Measurements from ENCODE around the gene SCAP. TPM values are rescaled to one million over a fixed set of nuclear protein-coding genes. Genes with fewer than 3 reads are reported as not detected.

The SCAP gene
- total RNA-seq, 1 donor from 2014 or later = 76.4 TPM

- Mint-ChIP-seq H3K27ac (ENCODE audit: unreplicated experiment) (no peak overlapping the region), H3K36me3 (ENCODE audit: unreplicated experiment) (peaks cover 6% of the 10 kb centered on the region)
- no peak for TF ChIP-seq CTCF (IDR thresholded peaks at IDR 0.05)
These were observed 53.0 kb downstream of the SCAP start for GRCh38 chr3:47422743-47423142.

DNA sequence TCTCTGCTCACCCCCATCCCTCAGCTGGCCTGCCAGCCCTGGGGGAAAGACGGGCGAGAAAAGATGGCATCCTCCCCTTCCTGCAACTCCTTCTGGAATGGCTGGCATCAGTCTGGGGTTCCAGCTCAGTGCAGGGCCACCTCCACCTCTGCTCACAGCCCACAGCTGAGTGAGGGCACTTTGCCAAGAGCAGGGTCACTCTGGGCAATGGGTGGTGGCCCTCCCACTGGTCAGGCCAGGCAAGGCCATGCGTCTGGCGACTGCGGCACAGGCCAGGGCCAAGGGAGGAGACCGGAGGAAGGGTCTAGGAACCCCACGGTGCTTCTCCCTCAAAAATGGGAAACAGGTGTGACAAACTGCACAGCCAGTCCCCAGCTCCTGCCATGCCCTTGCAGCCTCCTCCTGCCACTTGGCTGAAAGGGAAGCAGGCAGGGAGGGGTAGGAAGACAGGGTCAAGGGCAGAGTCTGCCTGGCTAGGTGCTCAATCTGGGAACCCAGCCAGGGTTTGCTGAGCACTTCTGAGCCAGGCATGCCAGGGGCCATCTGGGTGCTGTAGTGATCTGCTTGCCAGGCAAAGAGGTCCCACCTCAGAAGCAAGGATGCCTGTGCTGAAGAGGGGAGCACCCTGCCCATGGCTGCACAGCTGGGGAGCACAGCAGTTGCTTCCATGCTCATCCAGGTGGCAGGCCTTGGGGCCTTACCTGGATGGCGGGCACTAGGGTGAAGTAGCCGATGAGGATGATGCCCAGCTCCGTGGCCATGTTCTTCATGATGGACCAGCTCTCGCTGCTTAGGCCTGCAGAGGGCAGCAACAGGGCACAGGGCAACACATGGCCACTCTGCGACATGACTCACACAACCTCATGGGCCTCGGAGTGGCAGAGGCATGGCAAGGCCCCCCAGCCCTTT, 53.7 kb downstream of the SCAP start:
- TF ChIP-seq CTCF (IDR thresholded peaks at IDR 0.05) = no peak
- Mint-ChIP-seq H3K4me3 (ENCODE audit: unreplicated experiment) (no peak overlapping the region), H3K27ac (ENCODE audit: unreplicated experiment) (peak overlapping the region; percentile 95), H3K27me3 (ENCODE audit: unreplicated experiment) (no peaks in the 10 kb centered on the region), H3K36me3 (ENCODE audit: unreplicated experiment) (peaks cover 6% of the 10 kb centered on the region), H3K4me1 (ENCODE audit: unreplicated experiment) (peaks cover 8% of the 10 kb centered on the region), H3K9me3 (ENCODE audit: unreplicated experiment) (no peaks in the 10 kb centered on the region)
- DNase-seq (ENCODE audit: extremely low spot score, unreplicated experiment) = no peak

More at GRCh38 chr3:47422743-47423142, 53.0 kb downstream of the SCAP start:
- no peaks in the 10 kb centered on the region for H3K9me3 Mint-ChIP-seq (ENCODE audit: unreplicated experiment)
- peaks cover 8% of the 10 kb centered on the region for H3K4me1 Mint-ChIP-seq (ENCODE audit: unreplicated experiment)
- no peaks in the 10 kb centered on the region for H3K27me3 Mint-ChIP-seq (ENCODE audit: unreplicated experiment)
- H3K4me3 Mint-ChIP-seq (ENCODE audit: unreplicated experiment) = no peak overlapping the region
- no peak for DNase-seq (ENCODE audit: extremely low spot score, unreplicated experiment)

GRCh38 chr3:47420511-47421484, 54.9 kb downstream of the SCAP start:
- peaks cover 8% of the 10 kb centered on the region for H3K4me1 Mint-ChIP-seq (ENCODE audit: unreplicated experiment)
- H3K27ac Mint-ChIP-seq (ENCODE audit: unreplicated experiment) = peak overlapping the region; percentile 95
- H3K9me3 Mint-ChIP-seq (ENCODE audit: unreplicated experiment) = no peaks in the 10 kb centered on the region
- H3K27me3 Mint-ChIP-seq (ENCODE audit: unreplicated experiment) = no peaks in the 10 kb centered on the region
- peak; percentile 95 for DNase-seq (ENCODE audit: extremely low spot score, unreplicated experiment)
- peak; percentile 89 for TF ChIP-seq CTCF (IDR thresholded peaks at IDR 0.05)
- H3K36me3 Mint-ChIP-seq (ENCODE audit: unreplicated experiment) = peaks cover 6% of the 10 kb centered on the region
- no peak overlapping the region for H3K4me3 Mint-ChIP-seq (ENCODE audit: unreplicated experiment)

GRCh38 chr3:47420044-47420430, 55.7 kb downstream of the SCAP start:
- Mint-ChIP-seq H3K4me3 (ENCODE audit: unreplicated experiment) (no peak overlapping the region), H3K9me3 (ENCODE audit: unreplicated experiment) (no peaks in the 10 kb centered on the region), H3K4me1 (ENCODE audit: unreplicated experiment) (peaks cover 8% of the 10 kb centered on the region), H3K27ac (ENCODE audit: unreplicated experiment) (no peak overlapping the region), H3K27me3 (ENCODE audit: unreplicated experiment) (no peaks in the 10 kb centered on the region), H3K36me3 (ENCODE audit: unreplicated experiment) (peaks cover 9% of the 10 kb centered on the region)
- TF ChIP-seq CTCF (IDR thresholded peaks at IDR 0.05) = no peak
- no peak for DNase-seq (ENCODE audit: extremely low spot score, unreplicated experiment)

Measured in osteocyte (in vitro differentiated cells).